HepG2 (cell line): ENCODE measurements around the gene CYP2W1. TPM values are rescaled to one million over a fixed set of nuclear protein-coding genes. Genes with fewer than 3 reads are reported as not detected.
A peak's percentile ranks its signal among the peaks of the same experiment; 100 is the strongest.

ENCODE experiments used
- ESRRA ChIP-seq: sonication (generic); formaldehyde crosslinking; IDR thresholded peaks from 2 replicates; pipeline ENCODE4 v1.5.1; 2020; ENCODE audit warnings: mild to moderate bottlenecking, low read depth, missing genetic modification reagents
- GLI4 ChIP-seq: sonication (generic); formaldehyde crosslinking; IDR thresholded peaks from 2 replicates; pipeline ENCODE4 v1.5.1; 2020; ENCODE audit warnings: missing genetic modification reagents, mild to moderate bottlenecking, moderate library complexity, borderline replicate concordance
- GRHL1 ChIP-seq: sonication (generic); formaldehyde crosslinking; conservative IDR thresholded peaks from 2 replicates; pipeline ENCODE4 v1.8.0; 2022; ENCODE audit warnings: missing genetic modification reagents
- ISX ChIP-seq: sonication (generic); formaldehyde crosslinking; conservative IDR thresholded peaks from 2 replicates; pipeline ENCODE4 v1.5.0; 2020; ENCODE audit warnings: missing genetic modification reagents
- KLF11 ChIP-seq: IDR thresholded peaks from 2 replicates; pipeline ENCODE4 v1.6.1; 2016; ENCODE audit warnings: missing compliant biosample characterization
- MAFK ChIP-seq, 2 experiments: IDR thresholded peaks in 1 of 2; conservative IDR thresholded peaks in 1 of 2; 2 replicates each; pipeline ENCODE4 v1.6.1; 2011; ENCODE audit warnings: improper control_type of control experiment in 2 of 2, low read length in 2 of 2
- MEIS2 ChIP-seq: sonication (generic); formaldehyde crosslinking; IDR thresholded peaks from 2 replicates; pipeline ENCODE4 v1.9.0; 2021; ENCODE audit warnings: mild to moderate bottlenecking, missing genetic modification reagents
- NFIB ChIP-seq: sonication (generic); formaldehyde crosslinking; IDR thresholded peaks from 2 replicates; pipeline ENCODE4 v1.9.0; 2021; ENCODE audit warnings: missing genetic modification reagents, mild to moderate bottlenecking, borderline replicate concordance
- NPAS2 ChIP-seq: sonication (generic); formaldehyde crosslinking; IDR thresholded peaks from 2 replicates; pipeline ENCODE4 v1.8.0; 2022; ENCODE audit warnings: mild to moderate bottlenecking, missing genetic modification reagents, borderline replicate concordance
- NR2C2 ChIP-seq: sonication (generic); formaldehyde crosslinking; IDR thresholded peaks from 2 replicates; pipeline ENCODE4 v1.4.0; 2020; ENCODE audit warnings: missing genetic modification reagents, mild to moderate bottlenecking, moderate library complexity, borderline replicate concordance
- NR2F6 ChIP-seq, 2 experiments: IDR thresholded peaks; 2 replicates each; pipeline ENCODE4 v1.6.1; 2016; ENCODE audit warnings: antibody characterized with exemption in 1 of 2, mild to moderate bottlenecking in 1 of 2
- NRL ChIP-seq: sonication (generic); formaldehyde crosslinking; IDR thresholded peaks from 2 replicates; pipeline ENCODE4 v1.5.0; 2020; ENCODE audit warnings: missing genetic modification reagents, mild to moderate bottlenecking, moderate library complexity, borderline replicate concordance
- REPIN1 ChIP-seq: sonication (generic); formaldehyde crosslinking; IDR thresholded peaks from 2 replicates; pipeline ENCODE4 v1.8.0; 2022; ENCODE audit warnings: missing genetic modification reagents, low read depth, mild to moderate bottlenecking, borderline replicate concordance
- RFX5 ChIP-seq: IDR thresholded peaks from 2 replicates; pipeline ENCODE4 v1.6.1; 2011; ENCODE audit warnings: low read depth, low read length, improper control_type of control experiment
- RXRB ChIP-seq: IDR thresholded peaks from 2 replicates; pipeline ENCODE4 v1.6.1; 2016; ENCODE audit warnings: borderline replicate concordance, missing genetic modification reagents, missing compliant biosample characterization
- SNAPC2 ChIP-seq: sonication (generic); formaldehyde crosslinking; IDR thresholded peaks from 2 replicates; pipeline ENCODE4 v1.8.1; 2022; ENCODE audit warnings: mild to moderate bottlenecking, missing genetic modification reagents
- SP2 ChIP-seq: sonication (generic); formaldehyde crosslinking; IDR thresholded peaks from 2 replicates; pipeline ENCODE4 v1.5.1; 2020; ENCODE audit warnings: mild to moderate bottlenecking, missing genetic modification reagents
- SPEN ChIP-seq: sonication (generic); formaldehyde crosslinking; IDR thresholded peaks from 2 replicates; pipeline ENCODE4 v1.5.1; 2020; ENCODE audit warnings: low read depth, mild to moderate bottlenecking, missing genetic modification reagents
- STAT5B ChIP-seq: sonication (generic); formaldehyde crosslinking; IDR thresholded peaks from 2 replicates; pipeline ENCODE4 v1.4.0; 2020; ENCODE audit warnings: missing genetic modification reagents
- TCF7L2 ChIP-seq: IDR thresholded peaks from 2 replicates; pipeline ENCODE4 v1.6.1; 2011; ENCODE audit warnings: mild to moderate bottlenecking, low read depth, low read length, moderate library complexity
- YY1 ChIP-seq: IDR thresholded peaks from 2 replicates; pipeline ENCODE4 v1.6.1; 2011; ENCODE audit warnings: low read length, low read depth, moderate library complexity, mild to moderate bottlenecking; ENCODE audit not compliant: insufficient read depth, insufficient replicate concordance
- ZKSCAN1 ChIP-seq: fragments of 150-350 bp; IDR thresholded peaks from 2 replicates; pipeline ENCODE4 v1.6.1; 2014; ENCODE audit warnings: low read length
- ZNF343 ChIP-seq: sonication (generic); formaldehyde crosslinking; IDR thresholded peaks from 2 replicates; pipeline ENCODE4 v1.4.0; 2020; ENCODE audit warnings: mild to moderate bottlenecking, missing genetic modification reagents
- ZNF354B ChIP-seq: sonication (generic); formaldehyde crosslinking; IDR thresholded peaks from 2 replicates; pipeline ENCODE4 v1.8.0; 2022; ENCODE audit warnings: mild to moderate bottlenecking, missing genetic modification reagents
- ZNF569 ChIP-seq: sonication (generic); formaldehyde crosslinking; IDR thresholded peaks from 2 replicates; pipeline ENCODE4 v1.5.0; 2020; ENCODE audit warnings: mild to moderate bottlenecking, missing genetic modification reagents, moderate library complexity, borderline replicate concordance
- ZNF589 ChIP-seq: sonication (generic); formaldehyde crosslinking; conservative IDR thresholded peaks from 2 replicates; pipeline ENCODE4 v1.8.0; 2022; ENCODE audit warnings: mild to moderate bottlenecking, moderate library complexity, missing genetic modification reagents
- ZNF704 ChIP-seq: sonication (generic); formaldehyde crosslinking; IDR thresholded peaks from 2 replicates; pipeline ENCODE4 v1.8.1; 2023; ENCODE audit warnings: mild to moderate bottlenecking, inconsistent platforms, moderate library complexity, missing genetic modification reagents, borderline replicate concordance
- ZNF768 ChIP-seq: sonication (generic); formaldehyde crosslinking; IDR thresholded peaks from 2 replicates; pipeline ENCODE4 v1.4.0; 2020; ENCODE audit warnings: missing genetic modification reagents
- ZSCAN9 ChIP-seq: IDR thresholded peaks from 2 replicates; pipeline ENCODE4 v1.6.1; 2016; ENCODE audit warnings: borderline replicate concordance
- polyA plus RNA-seq, 8 experiments: library from polyadenylated mRNA; depleted of rRNA in 3 of 8; stranded (reverse) in 7 of 8; unstranded in 1 of 8; fragments of >200 nt; fragmentation: Illumina TruSeq in 4 of 8; extraction: Trizol in 4 of 8; gene quantifications; 2 replicates each; pipeline versions ENCODE4 v1.2.1 to v1.2.3, GENCODE V29; 2011 to 2016; ENCODE audit warnings: low read depth in 4 of 8, missing spikeins in 1 of 8, mixed read lengths in 1 of 8; ENCODE audit not compliant: insufficient read depth in 1 of 8
- total RNA-seq, 5 experiments: library from RNA; depleted of rRNA; stranded (reverse); fragments of >200 nt; fragmentation: Illumina TruSeq; extraction: Trizol; gene quantifications; 2 replicates each; pipeline ENCODE4 v1.2.3, GENCODE V29; 2016; ENCODE audit warnings: low read depth in 1 of 5

CYP2W1 gene
- total and polyA plus RNA-seq, 2 of the 13 experiments (the other 11 are each of a cell fraction or from before 2014, with no cell fraction given): 19.5 to 31.7 TPM

GRCh38 chr7:1015196-1016121, 32.5 kb downstream of the CYP2W1 start (continued):
- TF ChIP-seq NPAS2 (CRISPR knock-in tag) (no peak), SNAPC2 (no peak), ISX (CRISPR knock-in tag) (no peak), RXRB (0 out of 2 replicates have a peak, but pooled peaks have one; percentile 35), NRL (CRISPR knock-in tag) (no peak), ZNF569 (no peak), ZSCAN9 (CRISPR knock-in tag) (no peak), MEIS2 (CRISPR knock-in tag) (0 out of 2 replicates have a peak, but pooled peaks have one; percentile 23), YY1 (peak; percentile 21), ESRRA (CRISPR knock-in tag) (no peak), STAT5B (CRISPR knock-in tag) (no peak), SP2 (CRISPR knock-in tag) (no peak), ZNF354B (CRISPR knock-in tag) (no peak), GLI4 (CRISPR knock-in tag) (no peak), ZNF589 (CRISPR knock-in tag) (no peak), KLF11 (CRISPR knock-in tag) (no peak), ZNF704 (CRISPR knock-in tag) (no peak), NR2F6 (IDR thresholded peaks at IDR 0.05) (peak; percentile 83), NR2F6 (CRISPR knock-in tag; IDR thresholded peaks at IDR 0.05) (peak; percentile 79), RFX5 (no peak), GRHL1 (CRISPR knock-in tag) (no peak), TCF7L2 (no peak), MAFK (conservative IDR thresholded peaks at IDR 0.05 in 1 of 2, IDR thresholded peaks at IDR 0.05 in 1 of 2; ENCODE audit: low read length in 2 of 2) (no peak), SPEN (peak; percentile 39; the same call in 1 of the 2 replicates), ZKSCAN1 (no peak), NR2C2 (CRISPR knock-in tag) (peak; percentile 71; the same call in 1 of the 2 replicates), NFIB (CRISPR knock-in tag) (no peak), REPIN1 (CRISPR knock-in tag) (no peak), ZNF768 (CRISPR knock-in tag) (no peak), ZNF343 (no peak)
